NT2/D1 (cell line): ENCODE measurements around the gene ASAP2.

Experiments
- SUZ12 ChIP-seq: IDR thresholded peaks from 2 replicates; pipeline ENCODE4 v1.6.1; 2011; ENCODE audit not compliant: insufficient read length, insufficient read depth; ENCODE audit errors: extremely low read depth
- YY1 ChIP-seq: IDR thresholded peaks from 2 replicates; pipeline ENCODE4 v1.6.1; 2011; ENCODE audit not compliant: insufficient read length, insufficient read depth
- ZNF274 ChIP-seq: IDR thresholded peaks from 2 replicates; pipeline ENCODE4 v1.6.1; 2011; ENCODE audit warnings: mild to moderate bottlenecking, low read depth, low read length

- TF ChIP-seq YY1 = no peak
- TF ChIP-seq ZNF274 = no peak
- no peak for TF ChIP-seq SUZ12
Measured at GRCh38 chr2:9405636-9406035, 199.0 kb downstream of the ASAP2 start.
